Fibroblast of villous mesenchyme (primary cell): ENCODE measurements around the gene CDC34. TPM values are rescaled to one million over a fixed set of nuclear protein-coding genes. Genes with fewer than 3 reads are reported as not detected.

ENCODE experiments used
- DNase-seq: peaks from one replicate; pipeline ENCODE4 v3.0.0-alpha.2; 2010; ENCODE audit warnings: low read depth
- H3K4me3 ChIP-seq: 2 replicates; pipeline ENCODE4 v1.5.1; 2011; ENCODE audit warnings: low read depth, mild to moderate bottlenecking, low read length
- CTCF ChIP-seq: IDR thresholded peaks from 2 replicates; pipeline ENCODE4 v1.5.1; 2012; ENCODE audit warnings: low read depth, mild to moderate bottlenecking, low read length; ENCODE audit not compliant: insufficient read depth
- total RNA-seq: library from RNA; depleted of rRNA; stranded (reverse); fragments of >200 nt; gene quantifications from 2 replicates; pipeline ENCODE4 v1.2.3, GENCODE V29; 2012

The CDC34 gene
- total RNA-seq, 1 donor = 52.2 TPM

GRCh38 chr19:497869-498510 lies 33.6 kb upstream of the CDC34 start:
- no peak for TF ChIP-seq CTCF
- H3K4me3 ChIP-seq = no peak overlapping the region
- no peak for DNase-seq

- H3K4me3 ChIP-seq = no peak overlapping the region
- no peak for DNase-seq
- TF ChIP-seq CTCF = no peak
Observed at GRCh38 chr19:498511-498891, 33.1 kb upstream of the CDC34 start.

GRCh38 chr19:498977-499623 lies 32.5 kb upstream of the CDC34 start:
- no peak for DNase-seq
- H3K4me3 ChIP-seq = no peak overlapping the region
- no peak for TF ChIP-seq CTCF

- no peak for DNase-seq
- H3K4me3 ChIP-seq = no peak overlapping the region
- TF ChIP-seq CTCF = no peak
Observed at GRCh38 chr19:501646-502045, 29.9 kb upstream of the CDC34 start.

GRCh38 chr19:504616-505015 lies 26.9 kb upstream of the CDC34 start:
- no peak overlapping the region for H3K4me3 ChIP-seq
- no peak for DNase-seq
- TF ChIP-seq CTCF = no peak

GRCh38 chr19:506404-507285 lies 24.9 kb upstream of the CDC34 start:
- peak; percentile 74 for TF ChIP-seq CTCF
- H3K4me3 ChIP-seq = peak overlapping the region; percentile 91
- DNase-seq = peak; percentile 91
